ELR (cell line): ENCODE results near the gene PPP1CA.

Source experiments
- DNase-seq: peaks from one replicate; pipeline ENCODE4 v3.0.0-alpha.2; 2015; ENCODE audit warnings: low read depth

Gene PPP1CA

DNA sequence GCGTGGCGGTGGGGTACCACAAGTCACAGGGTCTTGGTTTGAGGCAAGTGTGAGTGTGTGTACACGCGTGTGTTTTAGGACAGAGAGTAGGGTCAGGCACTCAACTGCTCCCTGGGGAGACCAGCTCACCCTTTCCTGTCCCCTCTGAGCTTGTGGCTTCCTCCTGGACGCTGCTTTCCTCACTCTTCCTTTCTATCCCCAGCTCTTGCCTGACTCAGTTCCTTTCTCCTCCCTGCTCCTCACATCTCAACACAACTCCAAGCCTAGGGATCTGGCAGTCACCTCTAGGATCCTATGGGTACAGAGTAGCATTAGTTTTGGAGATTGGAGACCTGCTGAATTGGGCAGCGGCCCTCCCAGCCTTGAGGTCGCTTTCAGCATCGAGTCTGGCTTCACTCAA lies 32.4 kb downstream of the PPP1CA start:
- DNase-seq, result no peak

DNA sequence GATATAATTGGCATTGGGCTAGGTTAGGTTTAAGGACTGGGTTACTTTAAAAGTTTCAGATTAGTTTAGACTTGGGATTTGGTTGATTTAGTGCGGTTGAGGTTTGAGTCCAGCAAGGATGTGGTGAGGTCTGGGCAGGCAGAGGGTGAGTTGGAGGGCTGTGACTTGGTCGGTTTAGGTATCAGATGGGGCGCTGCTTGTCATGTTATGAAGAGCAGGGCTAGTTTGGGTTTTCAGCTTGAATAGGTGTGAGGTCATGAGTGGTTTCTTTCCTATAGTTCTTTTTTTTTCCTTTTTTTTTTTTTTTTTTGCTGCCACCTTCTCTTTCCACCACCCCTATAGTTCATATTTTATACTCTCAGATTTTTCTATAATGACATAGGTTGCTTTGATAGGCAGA lies 33.0 kb downstream of the PPP1CA start:
- no peak for DNase-seq

DNA sequence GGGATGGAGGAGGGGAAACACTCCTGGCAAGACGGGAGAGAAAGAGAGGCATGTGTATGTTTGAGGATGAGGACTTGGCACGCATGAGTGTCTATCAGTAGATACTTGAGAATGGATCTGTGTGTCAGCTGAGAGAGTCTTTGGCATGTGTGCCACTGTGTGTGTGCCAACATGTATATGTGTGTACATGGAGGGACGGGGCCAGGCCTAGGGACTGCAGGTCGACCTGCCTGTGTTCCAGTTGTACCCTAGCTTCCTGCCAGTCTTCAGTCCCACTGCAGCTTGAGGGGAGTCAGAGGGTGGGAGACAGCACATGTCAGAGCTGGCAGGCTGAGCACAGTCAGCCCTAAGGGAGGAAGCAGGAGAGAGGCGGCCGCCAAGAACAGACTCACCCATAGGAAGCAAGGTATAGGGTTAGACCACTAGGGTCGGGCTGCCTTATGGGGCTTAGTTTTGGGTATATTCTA lies 33.9 kb downstream of the PPP1CA start:
- no peak for DNase-seq

DNA sequence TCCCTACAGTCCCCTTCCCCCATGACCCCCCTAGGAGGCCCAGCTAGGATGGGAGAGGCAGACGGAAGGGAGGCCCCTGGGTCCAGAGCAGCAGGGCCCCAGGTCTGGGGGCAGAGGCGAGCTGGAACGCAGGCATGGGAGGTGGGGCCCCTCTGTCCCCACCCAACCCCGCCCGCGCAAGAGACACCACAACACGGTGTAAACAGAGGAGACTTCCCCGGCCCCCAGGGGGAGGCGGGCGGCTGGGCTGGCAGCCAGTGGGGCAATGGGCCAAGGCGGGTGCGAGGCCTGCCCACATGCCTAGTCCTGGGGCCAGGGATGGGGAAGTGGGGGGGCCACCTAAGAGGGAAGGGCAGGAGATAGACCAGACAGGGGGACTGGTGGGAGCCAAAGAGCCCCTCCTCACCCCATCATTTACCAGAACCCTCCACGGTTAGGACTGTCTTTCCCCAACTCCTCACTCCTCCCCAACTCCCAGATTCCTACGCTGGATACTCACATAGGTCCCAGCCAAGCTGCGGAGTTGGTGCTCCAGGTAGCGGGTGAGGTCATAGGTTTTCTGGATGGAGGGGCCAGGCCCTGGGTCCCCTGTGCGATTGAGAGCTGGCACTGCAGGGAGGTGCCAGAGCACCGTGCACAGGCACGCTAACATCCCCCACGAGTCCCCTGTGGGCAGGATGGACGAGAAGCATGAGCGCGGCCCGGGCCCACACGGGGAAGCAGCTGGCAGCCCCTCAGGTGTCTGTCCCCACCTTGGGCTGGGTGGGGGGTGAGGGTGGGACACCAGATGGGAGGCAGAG lies 34.5 kb downstream of the PPP1CA start:
- DNase-seq, result no peak

DNA sequence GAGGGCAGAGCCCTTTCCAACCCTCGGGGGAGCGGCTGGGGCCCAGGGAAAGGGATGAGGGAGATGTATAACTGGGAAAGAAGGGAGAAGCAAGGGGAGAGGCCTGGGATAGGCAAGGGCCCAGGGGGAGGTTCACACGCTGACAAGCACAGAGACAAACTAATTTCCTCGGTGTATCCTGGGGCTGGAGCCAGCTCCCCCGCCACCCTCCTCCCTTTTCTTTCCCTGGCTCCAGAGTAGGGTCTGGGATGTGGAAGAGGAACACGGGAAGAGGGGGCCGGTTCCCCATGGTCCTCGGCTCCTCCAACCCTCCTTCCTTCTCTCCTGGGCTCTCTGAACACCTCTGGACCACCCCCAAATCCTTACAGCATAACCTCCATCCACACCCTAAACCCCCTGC lies 35.1 kb downstream of the PPP1CA start:
- DNase-seq, result no peak

DNA sequence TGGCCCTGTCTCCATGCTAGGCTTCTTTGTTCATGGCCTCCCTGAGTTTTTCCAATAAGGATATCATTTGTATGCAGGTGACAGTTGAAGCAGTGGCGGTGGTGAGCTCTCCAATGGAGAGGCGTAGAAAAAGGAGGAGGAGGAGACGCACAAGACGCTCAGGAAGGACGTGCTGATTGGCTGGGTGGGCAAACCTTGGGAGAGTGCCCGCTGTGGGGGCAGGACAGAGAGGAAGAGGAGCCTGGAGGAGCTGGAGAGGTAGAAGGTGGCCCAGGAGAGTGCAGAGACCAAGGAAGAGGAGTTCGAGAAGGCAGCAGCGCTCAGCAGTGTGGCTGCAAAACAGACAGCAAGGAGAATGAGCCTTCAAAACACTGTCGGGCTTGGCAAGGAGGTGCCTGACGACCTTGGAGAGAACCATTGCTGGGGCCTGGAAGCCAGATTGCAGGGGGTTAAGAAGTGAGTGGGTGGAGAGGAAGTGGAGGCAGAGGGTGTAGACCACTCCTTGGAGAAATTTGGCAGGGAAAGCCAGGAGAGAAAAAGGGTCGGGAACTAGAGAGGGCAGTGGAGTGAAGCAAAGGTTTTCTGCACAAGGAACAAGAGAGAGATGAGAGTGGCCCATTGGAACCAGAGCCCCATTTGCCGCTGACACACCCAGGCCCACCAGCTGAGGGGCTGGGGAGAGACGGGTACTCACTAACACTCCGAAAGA lies 35.8 kb downstream of the PPP1CA start:
- DNase-seq, result no peak

DNA sequence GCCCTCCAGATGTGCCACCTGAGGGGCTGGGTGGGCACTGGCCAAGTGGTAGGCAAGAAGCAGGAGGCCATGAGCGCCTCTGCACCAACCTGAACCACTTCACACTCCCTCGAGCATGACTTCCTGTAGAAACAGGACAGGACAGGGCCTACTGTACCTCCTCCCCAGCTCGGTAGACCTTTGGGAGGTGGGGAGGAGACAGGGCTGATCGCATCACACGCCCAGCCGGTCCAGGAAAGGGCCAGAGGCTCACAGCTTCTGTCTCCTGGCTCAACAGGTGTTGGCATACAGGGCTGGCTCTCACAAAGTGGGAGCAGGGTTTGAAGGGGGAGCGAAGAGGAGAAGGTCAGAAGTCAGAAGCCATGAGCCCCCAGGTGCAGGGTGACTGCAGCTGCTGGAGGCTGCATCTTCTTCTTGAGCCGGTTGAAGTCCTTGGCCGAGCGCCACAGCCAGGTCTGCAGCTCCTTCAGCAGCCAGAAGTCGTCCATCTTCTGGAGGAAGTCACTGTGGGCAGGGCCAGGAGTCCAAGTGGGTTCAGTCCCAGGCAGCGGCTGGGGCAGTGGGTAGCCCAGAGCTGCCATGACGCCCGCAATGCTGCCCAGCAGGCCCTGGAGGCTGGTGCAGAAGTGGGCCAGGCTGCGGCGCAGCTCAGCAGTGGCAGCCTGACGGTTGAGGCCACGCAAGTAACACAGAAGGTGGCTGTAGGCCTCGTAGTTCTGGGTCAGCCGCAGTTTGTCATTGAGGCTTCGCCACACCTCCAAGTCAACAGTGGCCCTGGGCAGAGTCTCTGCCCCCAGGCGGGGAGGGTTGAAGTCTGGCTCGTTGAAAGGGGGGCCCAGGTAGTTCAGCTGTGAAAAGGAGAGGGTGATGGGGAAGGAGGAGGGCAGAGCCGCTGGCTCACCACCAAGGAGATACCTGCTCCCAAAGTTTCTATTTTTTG lies 36.6 kb downstream of the PPP1CA start:
- no peak for DNase-seq

DNA sequence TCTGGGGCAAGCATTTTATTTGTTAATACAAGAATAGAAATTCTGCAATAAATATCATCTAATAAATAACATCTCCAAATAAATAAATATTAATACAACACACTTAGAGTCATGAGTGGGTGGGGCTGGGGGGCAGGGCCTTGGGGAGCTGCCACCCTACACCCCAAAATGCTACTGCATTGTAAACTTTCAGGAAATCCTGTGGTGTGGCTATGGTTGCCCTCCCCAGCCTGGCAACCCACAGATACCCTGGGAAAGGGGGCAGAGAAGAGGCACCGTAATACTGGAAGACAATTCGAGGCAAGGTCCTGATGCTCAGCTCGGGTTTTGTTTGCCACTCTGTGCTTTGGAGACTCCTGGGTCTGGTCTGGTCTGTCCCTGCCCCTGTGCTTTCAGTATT lies 37.5 kb downstream of the PPP1CA start:
- DNase-seq, result no peak

DNA sequence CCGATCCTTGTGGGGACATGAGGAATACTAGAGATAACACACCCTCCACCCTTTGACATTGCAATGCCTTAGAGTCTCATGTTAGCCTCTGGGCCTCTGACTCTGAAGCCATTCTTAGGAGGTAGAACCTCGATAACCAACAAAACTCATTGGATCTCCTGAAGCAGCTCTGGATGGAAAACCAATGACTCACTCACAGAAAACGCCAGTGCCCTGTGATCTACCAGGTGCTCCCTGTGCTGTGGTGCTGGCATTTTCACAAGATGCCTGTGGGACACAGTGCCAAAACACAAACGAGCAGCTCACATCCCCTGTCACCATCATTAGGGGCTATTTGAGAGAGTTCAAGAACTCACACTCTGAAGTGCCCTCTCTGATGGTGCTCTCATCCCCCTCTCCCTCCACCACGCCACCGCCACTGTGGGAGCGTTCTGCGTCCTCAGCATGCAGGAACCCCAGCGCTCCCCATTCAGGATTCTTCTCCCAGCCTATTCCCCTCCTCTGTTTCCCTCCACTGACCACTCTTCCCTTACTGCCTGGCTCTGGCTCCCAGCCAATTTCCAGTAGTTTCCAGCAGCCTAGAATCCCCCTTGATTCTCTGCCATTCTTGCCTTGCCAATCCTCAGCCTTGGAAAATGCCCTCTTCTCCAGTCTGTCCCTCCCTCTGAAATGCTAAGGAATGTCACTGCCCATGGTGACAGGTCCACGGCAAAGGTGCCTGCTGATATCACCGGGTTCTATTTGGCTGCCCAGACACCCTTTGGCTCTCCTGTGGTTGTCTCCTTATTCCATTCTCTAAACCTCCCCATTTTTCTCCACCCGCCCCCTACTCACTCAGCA lies 43.6 kb downstream of the PPP1CA start:
- DNase-seq, result peak; percentile 69

DNA sequence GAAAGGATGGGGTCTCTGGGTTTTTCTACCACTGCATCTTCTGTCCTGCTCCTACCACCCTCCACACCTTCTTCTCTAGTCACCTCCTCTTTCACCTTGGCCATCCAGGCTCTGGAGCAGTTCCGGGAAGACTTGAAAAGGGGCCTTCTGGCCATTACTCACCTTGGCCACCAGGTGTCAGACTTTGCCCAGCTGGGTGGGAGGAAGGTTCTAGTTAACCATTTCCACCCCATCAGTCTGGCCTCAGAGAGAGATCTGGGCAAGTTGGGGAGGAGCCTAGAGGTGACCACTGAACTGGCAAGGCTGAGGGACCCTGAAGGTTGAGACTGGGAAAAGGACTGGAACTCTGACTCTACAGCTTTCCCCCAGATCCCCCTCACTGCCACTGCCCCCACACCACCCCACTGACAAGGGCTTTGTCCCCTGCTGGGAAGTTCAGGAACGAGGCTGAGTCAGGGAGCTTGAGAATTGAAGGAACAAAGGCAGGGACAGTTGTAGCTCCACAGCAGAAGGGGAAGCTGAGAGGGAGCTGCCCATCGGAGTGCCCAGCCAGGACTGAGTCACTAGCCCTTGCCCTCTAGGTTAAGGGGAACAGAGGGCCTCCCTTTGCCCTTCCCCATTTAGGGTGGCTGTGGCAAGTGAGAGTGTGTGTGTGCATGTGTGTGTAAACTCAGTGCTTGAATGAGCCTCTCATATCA lies 44.6 kb downstream of the PPP1CA start:
- peak; percentile 89 for DNase-seq

DNA sequence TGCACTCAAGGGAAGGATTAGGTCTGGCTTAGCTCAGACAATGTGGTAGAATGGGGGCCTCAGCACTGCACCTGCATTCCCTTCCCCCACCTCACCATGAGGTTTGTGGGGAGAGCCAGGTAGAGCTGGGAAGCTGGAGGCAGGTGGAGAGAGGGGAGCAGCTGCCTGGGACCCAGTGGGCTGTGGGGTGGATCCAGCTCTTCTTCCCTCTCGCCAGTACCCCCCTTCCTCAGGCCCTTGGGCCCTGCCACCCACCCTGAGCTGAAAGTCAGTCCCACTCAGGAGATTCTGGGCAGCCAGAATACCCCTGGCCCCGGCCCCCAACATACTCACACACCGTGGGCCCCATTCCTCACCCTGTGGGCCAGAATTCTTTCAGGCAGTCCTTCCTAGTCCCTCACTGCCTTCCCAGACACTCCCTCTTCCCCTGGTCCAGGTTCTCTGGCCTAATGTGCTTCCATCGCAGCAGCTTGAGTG lies 45.2 kb downstream of the PPP1CA start:
- DNase-seq, result no peak

DNA sequence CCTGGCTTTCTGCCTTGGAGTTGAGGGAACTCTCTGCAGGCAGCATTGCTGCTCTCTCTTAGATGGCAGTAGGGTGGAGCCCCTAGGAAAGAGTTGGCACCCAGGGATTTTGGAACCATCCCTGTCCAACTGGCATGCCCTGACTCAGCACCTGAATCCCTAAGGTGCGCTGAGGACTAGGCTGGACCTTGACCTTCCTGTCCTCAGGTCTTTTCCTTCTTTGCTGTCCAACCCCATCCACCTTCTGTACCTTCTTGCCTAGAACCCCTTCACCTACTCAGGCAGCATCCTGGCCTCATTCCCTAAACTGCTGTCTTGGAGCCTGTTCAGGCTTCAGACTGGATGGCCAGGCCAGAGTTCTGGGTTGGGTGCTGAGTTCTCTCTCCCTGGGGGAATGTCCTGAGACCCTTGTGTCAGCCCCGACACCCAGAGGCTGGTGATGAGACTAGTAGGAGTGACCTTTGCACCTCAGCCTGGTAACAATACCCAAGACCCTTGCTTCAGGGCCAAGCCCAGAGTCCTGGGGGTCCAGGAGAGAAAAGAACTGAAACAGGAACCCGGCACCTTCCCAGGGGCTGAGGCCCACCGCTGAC lies 45.8 kb downstream of the PPP1CA start:
- DNase-seq, result no peak

DNA sequence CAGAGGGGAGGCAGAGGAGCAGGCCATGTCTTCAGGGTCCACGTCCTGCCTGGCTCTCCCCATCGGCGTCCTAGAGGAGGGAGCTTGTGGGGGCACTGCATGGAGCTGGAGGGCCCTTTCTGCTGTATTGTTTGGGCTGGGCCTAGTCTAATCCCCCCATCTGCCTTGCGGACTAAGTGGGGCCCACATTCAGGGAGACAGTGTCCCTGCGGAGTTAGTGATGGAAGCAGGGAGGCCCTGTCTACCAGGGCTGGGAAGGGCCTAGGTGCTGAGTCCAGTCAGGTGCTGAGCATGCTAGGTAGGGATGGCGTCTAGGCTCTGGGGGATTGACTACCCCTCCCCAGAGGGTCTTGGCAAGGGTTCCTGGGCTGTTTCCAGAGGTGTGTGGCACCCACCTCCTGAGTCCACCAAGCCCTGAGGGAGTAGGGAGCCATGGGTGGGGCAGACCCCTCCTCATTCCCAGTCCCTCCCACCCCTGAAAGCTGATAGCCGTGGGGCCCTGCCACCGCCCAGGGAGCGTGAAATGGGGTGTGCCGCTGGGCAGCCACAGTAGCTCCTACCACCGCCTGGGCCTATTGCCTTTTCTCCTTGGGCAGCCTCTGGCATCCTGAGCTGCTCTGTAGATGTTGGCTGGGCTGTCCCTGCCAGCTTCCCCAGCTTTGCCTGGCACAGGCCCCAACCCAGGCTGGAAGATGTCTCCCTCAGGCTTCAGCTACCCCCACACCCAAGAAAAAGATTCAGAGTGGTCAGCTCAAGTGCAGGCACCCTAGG lies 46.5 kb downstream of the PPP1CA start:
- DNase-seq, result no peak

DNA sequence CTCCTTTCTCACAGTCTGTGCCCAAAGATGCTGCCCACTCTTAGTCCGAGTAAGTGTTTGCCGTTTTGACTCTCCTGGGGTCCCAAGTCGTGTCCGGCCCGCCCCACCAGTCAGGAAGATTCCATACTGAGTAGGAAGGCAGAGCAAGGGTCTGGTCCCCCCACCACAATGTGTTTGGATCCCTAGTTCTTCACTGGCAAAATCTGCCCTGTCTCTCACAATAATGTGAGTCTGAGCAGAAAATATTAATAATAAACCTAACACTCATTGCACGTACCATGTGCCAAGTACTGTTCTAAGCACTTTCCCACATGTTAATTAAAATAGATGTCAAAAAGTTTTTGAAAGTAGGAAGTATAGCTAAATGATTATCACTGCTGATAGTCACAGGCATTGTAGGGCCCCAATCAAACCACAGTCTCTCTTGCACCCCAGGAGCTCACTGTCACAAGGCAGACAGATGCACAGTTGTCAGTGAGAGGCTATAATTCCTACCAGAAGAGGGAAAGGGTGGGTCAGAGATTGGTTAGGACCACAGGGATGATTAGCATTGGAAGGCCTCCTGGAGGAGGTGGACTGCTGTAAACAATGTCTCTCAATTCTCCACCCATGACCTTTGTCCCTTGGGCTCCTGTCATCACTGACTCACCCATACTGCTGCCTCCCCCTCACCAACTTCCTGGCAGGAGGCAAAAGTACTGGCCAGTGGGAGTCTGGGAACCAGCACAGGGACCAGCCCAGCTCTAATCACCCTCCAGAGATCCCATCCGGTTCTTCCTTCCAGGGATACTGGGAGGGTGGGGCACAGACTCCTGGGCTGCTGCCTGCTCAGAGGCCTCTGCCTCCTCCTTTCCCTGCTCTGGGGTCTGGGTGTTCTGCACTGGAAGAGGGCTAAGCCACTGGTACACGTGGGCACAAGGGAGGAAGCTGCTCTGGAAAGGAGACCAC lies 47.3 kb downstream of the PPP1CA start:
- DNase-seq, result peak; percentile 99

DNA sequence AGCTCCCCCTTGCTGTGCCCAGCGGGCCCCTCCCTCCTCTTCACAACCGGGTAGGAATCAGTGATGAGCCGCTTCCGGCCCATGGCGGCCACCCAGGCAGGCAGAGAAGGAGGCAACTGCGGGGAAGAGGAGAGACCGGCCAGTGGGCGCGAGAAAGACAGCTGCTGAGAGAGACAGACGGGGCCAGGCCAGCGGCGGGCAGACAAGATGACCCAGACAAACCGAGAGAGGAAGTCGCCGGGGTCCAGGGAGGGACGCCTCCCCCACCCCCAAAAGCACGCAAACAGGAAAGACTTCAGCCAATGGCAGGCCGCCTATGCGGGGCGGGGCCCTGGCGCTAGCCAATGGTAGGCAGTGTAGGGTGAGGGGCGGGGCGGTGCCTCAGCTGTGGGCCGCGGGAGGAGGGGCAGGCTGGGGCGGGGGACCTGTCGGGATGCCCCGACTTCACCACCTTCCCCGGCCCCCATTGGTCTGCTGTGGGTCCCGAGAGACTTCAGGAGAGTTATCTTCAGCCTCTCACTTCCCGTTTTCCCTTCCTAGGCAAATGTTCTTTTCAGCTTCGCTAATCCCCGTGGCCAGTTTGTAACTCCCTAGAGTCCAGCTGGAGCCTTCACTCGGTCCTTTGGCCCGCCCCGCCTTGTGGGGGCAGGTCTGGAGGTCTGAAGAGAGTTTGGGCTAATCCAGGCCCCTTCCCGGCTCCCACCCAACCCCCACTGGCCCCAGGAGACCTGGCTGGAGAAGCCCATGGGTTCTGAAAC lies 48.2 kb downstream of the PPP1CA start, which contains the start of gene POLD4:
TSS of gene POLD4 (minus strand) at position 230 of the 758 bp plus-strand sequence. CDS start at position 83, 147 bp downstream.
- DNase-seq, result peak; percentile 95

DNA sequence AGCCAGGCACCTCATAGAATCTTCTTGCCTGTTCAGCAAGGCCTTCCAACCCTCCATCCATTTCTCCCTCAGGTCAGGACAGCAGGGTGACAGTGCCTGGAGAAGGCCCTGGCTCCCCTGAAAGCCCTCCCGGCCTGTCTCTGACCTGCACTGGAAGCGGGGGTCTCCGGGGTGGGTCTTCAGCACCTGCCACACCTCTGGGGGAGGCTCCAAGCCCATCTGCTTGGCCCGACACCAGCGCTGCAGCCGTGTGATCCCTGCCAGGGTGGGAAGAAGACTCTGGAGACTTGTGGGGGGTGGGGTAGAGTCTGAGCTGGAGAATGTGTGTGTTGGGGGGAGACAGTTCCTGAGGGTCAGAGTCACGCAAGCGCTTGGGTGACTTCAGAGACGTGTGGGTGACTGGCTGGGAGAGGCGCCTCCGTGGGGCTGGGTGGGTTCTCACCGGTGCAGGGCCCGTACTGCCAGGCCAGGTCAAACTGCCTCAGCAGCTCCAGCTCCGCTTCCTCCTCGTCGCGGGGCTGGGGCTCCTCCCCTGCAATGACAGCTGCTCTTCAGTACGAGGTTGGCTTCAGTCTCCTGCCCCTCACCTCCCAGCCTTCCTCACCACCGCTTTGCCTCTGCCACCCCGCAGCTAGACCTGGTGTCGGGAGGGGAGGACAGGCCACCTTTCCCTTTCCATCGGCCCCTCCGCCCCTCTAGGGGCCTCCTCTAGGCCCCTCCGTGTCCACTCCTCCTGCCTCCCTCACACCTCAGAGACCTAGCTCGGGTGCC lies 48.9 kb downstream of the PPP1CA start:
- peak; percentile 50 for DNase-seq
